Liver (tissue), 3 donors: Measurements from ENCODE around the gene BAIAP2L1.

Experiments used
- HNF4G ChIP-seq: IDR thresholded peaks from 2 replicates; pipeline ENCODE4 v1.6.1; 2016; ENCODE audit warnings: antibody characterized with exemption
- RXRA ChIP-seq, 2 donors: IDR thresholded peaks; 2 replicates each; pipeline ENCODE4 v1.6.1; 2017 to 2018; ENCODE audit warnings: antibody characterized with exemption in 2 of 2, mild to moderate bottlenecking in 1 of 2
- SP1 ChIP-seq: IDR thresholded peaks from 2 replicates; pipeline ENCODE4 v1.6.1; 2018; ENCODE audit warnings: antibody characterized with exemption, mild to moderate bottlenecking
- TAF1 ChIP-seq: conservative IDR thresholded peaks from 2 replicates; pipeline ENCODE4 v1.6.1; 2016; ENCODE audit warnings: antibody characterized with exemption, mild to moderate bottlenecking
- TF ChIP-seq, protein P1 (sequence below): IDR thresholded peaks from 2 replicates; pipeline ENCODE4 v1.6.1; 2016; ENCODE audit warnings: antibody characterized with exemption
- TF ChIP-seq, protein P2 (sequence below): fragments of 150-350 bp; IDR thresholded peaks from 2 replicates; pipeline ENCODE4 v1.5.1; 2017; ENCODE audit warnings: improper control_type of control experiment, low read depth, low read length; ENCODE audit not compliant: missing input control
- TF ChIP-seq, protein P3 (sequence below): IDR thresholded peaks from 2 replicates; pipeline ENCODE4 v1.6.1; 2016; ENCODE audit warnings: antibody characterized with exemption
- TF ChIP-seq, protein P4 (sequence below): IDR thresholded peaks from 2 replicates; pipeline ENCODE4 v1.6.1; 2016; ENCODE audit warnings: antibody characterized with exemption, mild to moderate bottlenecking
- donor health status: healthy.
- donor health status: healthy.

DNA sequence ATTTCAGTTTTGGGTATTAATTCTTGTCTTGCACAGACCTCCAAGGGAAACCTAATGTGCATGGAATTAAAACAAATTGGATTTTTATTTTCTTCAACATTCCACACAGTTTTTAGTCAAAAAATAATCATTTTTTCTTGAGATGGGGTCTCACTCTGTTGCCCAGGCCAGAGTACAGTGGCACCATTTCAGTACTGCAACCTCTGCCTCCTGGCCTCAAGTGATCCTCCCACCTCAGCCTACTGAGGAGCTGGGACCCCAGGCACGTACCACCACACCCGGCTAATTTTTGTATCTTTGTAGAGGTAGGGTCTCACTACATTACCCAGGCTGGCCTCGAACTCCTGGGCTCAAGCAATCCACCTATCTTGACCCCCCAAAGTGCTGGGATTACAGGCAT is 4.9 kb downstream of the BAIAP2L1 start:
- TF ChIP-seq, protein P1, sequence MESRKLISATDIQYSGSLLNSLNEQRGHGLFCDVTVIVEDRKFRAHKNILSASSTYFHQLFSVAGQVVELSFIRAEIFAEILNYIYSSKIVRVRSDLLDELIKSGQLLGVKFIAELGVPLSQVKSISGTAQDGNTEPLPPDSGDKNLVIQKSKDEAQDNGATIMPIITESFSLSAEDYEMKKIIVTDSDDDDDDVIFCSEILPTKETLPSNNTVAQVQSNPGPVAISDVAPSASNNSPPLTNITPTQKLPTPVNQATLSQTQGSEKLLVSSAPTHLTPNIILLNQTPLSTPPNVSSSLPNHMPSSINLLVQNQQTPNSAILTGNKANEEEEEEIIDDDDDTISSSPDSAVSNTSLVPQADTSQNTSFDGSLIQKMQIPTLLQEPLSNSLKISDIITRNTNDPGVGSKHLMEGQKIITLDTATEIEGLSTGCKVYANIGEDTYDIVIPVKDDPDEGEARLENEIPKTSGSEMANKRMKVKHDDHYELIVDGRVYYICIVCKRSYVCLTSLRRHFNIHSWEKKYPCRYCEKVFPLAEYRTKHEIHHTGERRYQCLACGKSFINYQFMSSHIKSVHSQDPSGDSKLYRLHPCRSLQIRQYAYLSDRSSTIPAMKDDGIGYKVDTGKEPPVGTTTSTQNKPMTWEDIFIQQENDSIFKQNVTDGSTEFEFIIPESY = no peak
- TF ChIP-seq, protein P2, sequence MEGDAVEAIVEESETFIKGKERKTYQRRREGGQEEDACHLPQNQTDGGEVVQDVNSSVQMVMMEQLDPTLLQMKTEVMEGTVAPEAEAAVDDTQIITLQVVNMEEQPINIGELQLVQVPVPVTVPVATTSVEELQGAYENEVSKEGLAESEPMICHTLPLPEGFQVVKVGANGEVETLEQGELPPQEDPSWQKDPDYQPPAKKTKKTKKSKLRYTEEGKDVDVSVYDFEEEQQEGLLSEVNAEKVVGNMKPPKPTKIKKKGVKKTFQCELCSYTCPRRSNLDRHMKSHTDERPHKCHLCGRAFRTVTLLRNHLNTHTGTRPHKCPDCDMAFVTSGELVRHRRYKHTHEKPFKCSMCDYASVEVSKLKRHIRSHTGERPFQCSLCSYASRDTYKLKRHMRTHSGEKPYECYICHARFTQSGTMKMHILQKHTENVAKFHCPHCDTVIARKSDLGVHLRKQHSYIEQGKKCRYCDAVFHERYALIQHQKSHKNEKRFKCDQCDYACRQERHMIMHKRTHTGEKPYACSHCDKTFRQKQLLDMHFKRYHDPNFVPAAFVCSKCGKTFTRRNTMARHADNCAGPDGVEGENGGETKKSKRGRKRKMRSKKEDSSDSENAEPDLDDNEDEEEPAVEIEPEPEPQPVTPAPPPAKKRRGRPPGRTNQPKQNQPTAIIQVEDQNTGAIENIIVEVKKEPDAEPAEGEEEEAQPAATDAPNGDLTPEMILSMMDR = no peak
- TF ChIP-seq TAF1 (no peak), SP1 (no peak), RXRA (IDR thresholded peaks at IDR 0.05) (no peak), HNF4G (no peak)
- TF ChIP-seq, protein P3, sequence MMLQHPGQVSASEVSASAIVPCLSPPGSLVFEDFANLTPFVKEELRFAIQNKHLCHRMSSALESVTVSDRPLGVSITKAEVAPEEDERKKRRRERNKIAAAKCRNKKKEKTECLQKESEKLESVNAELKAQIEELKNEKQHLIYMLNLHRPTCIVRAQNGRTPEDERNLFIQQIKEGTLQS = no peak
- TF ChIP-seq, protein P4, sequence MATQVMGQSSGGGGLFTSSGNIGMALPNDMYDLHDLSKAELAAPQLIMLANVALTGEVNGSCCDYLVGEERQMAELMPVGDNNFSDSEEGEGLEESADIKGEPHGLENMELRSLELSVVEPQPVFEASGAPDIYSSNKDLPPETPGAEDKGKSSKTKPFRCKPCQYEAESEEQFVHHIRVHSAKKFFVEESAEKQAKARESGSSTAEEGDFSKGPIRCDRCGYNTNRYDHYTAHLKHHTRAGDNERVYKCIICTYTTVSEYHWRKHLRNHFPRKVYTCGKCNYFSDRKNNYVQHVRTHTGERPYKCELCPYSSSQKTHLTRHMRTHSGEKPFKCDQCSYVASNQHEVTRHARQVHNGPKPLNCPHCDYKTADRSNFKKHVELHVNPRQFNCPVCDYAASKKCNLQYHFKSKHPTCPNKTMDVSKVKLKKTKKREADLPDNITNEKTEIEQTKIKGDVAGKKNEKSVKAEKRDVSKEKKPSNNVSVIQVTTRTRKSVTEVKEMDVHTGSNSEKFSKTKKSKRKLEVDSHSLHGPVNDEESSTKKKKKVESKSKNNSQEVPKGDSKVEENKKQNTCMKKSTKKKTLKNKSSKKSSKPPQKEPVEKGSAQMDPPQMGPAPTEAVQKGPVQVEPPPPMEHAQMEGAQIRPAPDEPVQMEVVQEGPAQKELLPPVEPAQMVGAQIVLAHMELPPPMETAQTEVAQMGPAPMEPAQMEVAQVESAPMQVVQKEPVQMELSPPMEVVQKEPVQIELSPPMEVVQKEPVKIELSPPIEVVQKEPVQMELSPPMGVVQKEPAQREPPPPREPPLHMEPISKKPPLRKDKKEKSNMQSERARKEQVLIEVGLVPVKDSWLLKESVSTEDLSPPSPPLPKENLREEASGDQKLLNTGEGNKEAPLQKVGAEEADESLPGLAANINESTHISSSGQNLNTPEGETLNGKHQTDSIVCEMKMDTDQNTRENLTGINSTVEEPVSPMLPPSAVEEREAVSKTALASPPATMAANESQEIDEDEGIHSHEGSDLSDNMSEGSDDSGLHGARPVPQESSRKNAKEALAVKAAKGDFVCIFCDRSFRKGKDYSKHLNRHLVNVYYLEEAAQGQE = no peak
